ENCODE measurements around the gene C6orf89. TPM values are rescaled to one million over a fixed set of nuclear protein-coding genes. Genes with fewer than 3 reads are reported as not detected.
"Not testable (repeated sequence)": the region's sequence is repeated elsewhere in the genome, so short reads cannot be mapped to it uniquely, and the experiment has no call there.

Gene C6orf89
- total RNA-seq, 2 experiments from 2014 or later, result 40.0 to 41.1 TPM

DNA sequence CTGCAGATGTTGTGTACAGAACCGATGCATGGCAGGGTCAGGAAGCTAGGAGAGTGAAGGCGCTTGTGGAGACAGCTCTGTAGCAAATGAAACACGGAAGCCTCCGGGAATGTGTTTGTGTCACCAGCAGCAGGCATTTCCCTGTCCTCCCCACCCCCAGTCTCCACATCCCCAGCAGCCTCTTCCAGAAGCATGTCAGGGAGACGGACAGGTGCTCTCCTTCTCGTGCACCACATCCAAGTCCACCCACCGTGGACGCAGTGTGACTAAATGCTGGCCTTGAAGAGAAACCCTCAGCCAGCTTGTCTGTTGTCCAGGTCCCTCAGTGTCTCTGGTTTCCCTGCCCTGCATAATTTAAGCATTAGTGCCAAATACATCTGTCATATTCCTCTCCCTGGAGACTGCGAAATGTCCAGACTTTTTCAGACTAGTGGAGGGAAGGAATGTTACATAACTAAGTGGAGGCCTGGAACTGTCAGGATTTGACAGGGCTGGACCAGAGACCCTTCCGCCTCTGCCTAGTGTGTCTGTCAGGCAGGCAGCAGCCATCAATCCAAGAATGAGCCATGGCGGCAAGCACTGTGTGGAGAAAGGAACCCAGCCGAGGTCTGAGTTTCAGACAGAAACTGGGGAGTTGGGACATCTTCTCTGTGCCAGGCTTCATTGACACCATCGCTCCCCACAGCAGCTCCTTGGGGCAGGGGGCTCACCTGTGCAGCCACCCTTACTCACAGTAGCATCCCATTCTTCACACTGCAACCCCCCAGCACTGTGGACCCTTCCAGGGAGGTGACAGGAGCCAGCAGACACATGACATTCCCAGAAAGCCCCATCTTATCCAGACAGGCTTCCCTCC is 42.2 kb downstream of the C6orf89 start:
- ATAC-seq (no peak), DNase-seq (no peak)
- peaks cover 33% of the 10 kb centered on the region for H3K4me1 Mint-ChIP-seq (ENCODE audit: low read depth)
- H3K4me3 Mint-ChIP-seq, result no peak overlapping the region
- no peaks in the 10 kb centered on the region for H3K9me3 Mint-ChIP-seq (ENCODE audit: insufficient read depth)
- H3K27ac Mint-ChIP-seq, result no peak overlapping the region
- ChIA-PET POLR2A (interaction anchor here (0.6 to 1.6 kb wide), 3 partner anchors 9 to 19 kb away, joined by 3 read pairs; no protein-coding TSS in a partner anchor), CTCF (interaction anchor here (1.2 to 2.9 kb wide), 5 partner anchors 10 to 90 kb away, joined by 3 to 12 read pairs (median 4); partner anchors contain the start of gene C6orf89)
- H3K36me3 Mint-ChIP-seq (ENCODE audit: low read depth), result peaks cover 16% of the 10 kb centered on the region
- H3K27me3 Mint-ChIP-seq (ENCODE audit: low read depth), result no peaks in the 10 kb centered on the region

DNA sequence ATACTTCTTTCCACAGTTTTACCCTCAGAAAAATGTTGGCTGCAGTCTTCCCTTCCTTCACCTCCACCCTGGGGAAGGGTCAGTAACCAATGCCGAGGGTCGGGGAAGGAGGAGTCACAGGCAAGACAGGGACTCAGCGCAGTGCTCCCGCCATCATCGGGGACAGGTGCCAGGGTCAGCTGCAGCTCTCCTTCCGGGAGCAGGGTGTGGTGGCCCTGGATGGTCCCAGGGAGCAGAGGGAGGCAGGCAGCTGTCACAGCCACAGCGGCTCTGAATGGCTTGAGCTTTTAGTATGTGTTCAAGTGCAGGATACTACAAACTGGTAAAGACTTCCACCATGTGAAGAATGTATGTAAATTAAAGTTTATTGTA is 42.8 kb downstream of the C6orf89 start:
- Mint-ChIP-seq H3K4me1 (ENCODE audit: low read depth) (peaks cover 31% of the 10 kb centered on the region), H3K4me3 (no peak overlapping the region), H3K36me3 (ENCODE audit: low read depth) (peaks cover 16% of the 10 kb centered on the region), H3K9me3 (ENCODE audit: insufficient read depth) (no peaks in the 10 kb centered on the region), H3K27ac (no peak overlapping the region), H3K27me3 (ENCODE audit: low read depth) (no peaks in the 10 kb centered on the region)
- no peak for ATAC-seq
- ChIA-PET POLR2A (interaction anchor here (0.5 to 1.6 kb wide), 2 partner anchors 9 to 69 kb away, joined by 3 to 4 read pairs; no protein-coding TSS in a partner anchor), CTCF (no interaction called here)
- DNase-seq, result no peak

DNA sequence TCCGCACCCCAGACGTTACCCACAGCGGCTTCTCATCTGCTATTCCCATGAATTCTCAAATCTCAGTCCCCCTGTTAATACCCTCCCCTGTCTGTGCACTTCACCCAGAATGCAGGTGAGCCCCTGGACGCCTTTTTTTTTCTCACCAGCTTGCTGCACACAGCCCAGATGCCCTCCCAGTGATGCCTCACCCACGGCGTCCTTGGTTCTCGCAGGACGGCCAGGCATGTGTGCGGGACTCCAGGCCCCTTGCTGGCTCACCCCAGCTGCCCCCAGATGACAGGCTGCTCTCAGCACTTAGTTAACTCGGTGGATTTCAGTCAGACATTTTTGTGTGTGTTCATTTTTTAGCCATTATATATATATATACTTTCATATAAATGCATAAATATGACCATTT is 43.4 kb downstream of the C6orf89 start:
- CTCF ChIA-PET, result no interaction called here

DNA sequence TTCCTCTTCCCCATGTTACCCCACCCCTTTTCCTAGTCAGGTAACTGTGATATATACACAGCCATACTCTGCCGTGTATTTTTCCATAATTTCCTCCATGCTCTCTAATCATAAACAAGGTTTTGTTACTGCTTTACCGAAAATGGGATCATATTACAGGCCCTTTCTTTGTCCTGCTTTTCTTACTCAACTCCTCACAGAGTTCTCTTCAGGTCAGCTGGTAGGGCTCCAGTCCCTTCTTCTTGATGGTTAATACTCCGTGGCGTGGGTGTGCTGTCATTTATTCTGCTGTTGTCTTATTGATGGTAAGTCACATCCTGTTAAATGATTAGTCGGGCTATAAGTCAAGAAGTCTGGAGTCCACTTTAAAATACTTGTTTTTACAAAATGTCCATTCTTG is 43.9 kb downstream of the C6orf89 start:
- no peak for DNase-seq
- ChIA-PET POLR2A (no interaction called here), CTCF (no interaction called here)
- Mint-ChIP-seq H3K36me3 (ENCODE audit: low read depth) (peaks cover 9% of the 10 kb centered on the region), H3K9me3 (ENCODE audit: insufficient read depth) (no peaks in the 10 kb centered on the region), H3K27ac (no peak overlapping the region), H3K27me3 (ENCODE audit: low read depth) (no peaks in the 10 kb centered on the region), H3K4me3 (no peak overlapping the region), H3K4me1 (ENCODE audit: low read depth) (peaks cover 22% of the 10 kb centered on the region)
- ATAC-seq, result no peak

More for the DNA sequence above, 43.4 kb downstream of the C6orf89 start:
- no peak overlapping the region for H3K4me3 Mint-ChIP-seq
- no peak for ATAC-seq
- peaks cover 13% of the 10 kb centered on the region for H3K36me3 Mint-ChIP-seq (ENCODE audit: low read depth)
- POLR2A ChIA-PET, result interaction anchor here (0.5 to 1.6 kb wide), 2 partner anchors 8 to 68 kb away, joined by 3 to 4 read pairs; no protein-coding TSS in a partner anchor
- no peaks in the 10 kb centered on the region for H3K27me3 Mint-ChIP-seq (ENCODE audit: low read depth)
- no peak for DNase-seq
- no peak overlapping the region for H3K27ac Mint-ChIP-seq
- H3K9me3 Mint-ChIP-seq (ENCODE audit: insufficient read depth), result no peaks in the 10 kb centered on the region
- peaks cover 27% of the 10 kb centered on the region for H3K4me1 Mint-ChIP-seq (ENCODE audit: low read depth)

DNA sequence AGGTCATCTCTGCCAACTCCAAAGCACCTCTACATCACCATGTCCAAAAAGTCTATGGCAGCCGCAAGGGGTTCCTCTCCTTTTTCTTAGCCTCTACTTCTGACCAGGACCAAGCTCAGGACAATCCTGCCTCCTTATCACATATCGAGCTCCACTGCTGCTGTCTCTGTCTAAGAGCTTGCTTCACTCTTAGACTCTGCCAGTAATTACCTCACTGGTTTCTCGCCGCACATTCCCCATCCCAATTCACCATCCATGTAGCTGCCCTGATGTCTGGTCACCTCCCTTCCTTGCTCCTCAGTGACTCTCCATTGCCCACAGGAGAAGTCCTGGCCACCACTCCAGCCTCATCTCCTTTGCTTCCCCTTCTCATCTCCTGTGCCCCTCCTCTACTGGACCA is 44.7 kb downstream of the C6orf89 start:
- CTCF ChIA-PET, result no interaction called here
- Mint-ChIP-seq H3K9me3 (ENCODE audit: insufficient read depth) (no peaks in the 10 kb centered on the region), H3K27me3 (ENCODE audit: low read depth) (peaks cover 3% of the 10 kb centered on the region), H3K4me1 (ENCODE audit: low read depth) (peaks cover 18% of the 10 kb centered on the region), H3K36me3 (ENCODE audit: low read depth) (peaks cover 5% of the 10 kb centered on the region), H3K27ac (no peak overlapping the region), H3K4me3 (no peak overlapping the region)
- no peak for ATAC-seq
- POLR2A ChIA-PET, result interaction anchor here (0.6 kb wide), 1 partner anchor 13 kb away, joined by 3 read pairs; no protein-coding TSS in a partner anchor
- no peak for DNase-seq

DNA sequence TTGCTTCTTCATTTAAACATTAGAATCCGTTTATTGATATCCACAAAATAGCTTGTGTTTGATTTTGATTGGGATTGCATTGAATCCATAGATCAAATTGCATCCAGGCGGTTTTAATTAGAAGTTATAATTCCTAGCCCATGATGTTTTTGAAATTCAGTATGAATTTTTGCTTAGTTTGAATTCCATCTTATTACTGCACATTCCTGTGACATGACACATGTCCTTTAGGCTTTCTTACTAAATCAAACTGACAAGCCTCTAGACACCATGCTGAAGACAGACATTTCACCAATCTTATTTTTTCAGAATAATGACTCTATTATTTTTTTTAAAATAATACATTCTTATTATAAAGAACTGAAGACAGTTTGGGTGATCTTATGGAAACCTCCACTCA is 47.4 kb downstream of the C6orf89 start:
- Mint-ChIP-seq H3K36me3 (ENCODE audit: low read depth) (no peaks in the 10 kb centered on the region), H3K27ac (no peak overlapping the region), H3K9me3 (ENCODE audit: insufficient read depth) (no peaks in the 10 kb centered on the region), H3K4me1 (ENCODE audit: low read depth) (peaks cover 8% of the 10 kb centered on the region), H3K4me3 (no peak overlapping the region), H3K27me3 (ENCODE audit: low read depth) (peaks cover 4% of the 10 kb centered on the region)
- ATAC-seq (no peak), DNase-seq (no peak)
- CTCF ChIA-PET, result interaction anchor here (0.8 to 1.1 kb wide), 2 partner anchors 46 to 85 kb away, joined by 3 read pairs; no protein-coding TSS in a partner anchor
- POLR2A ChIA-PET, result no interaction called here

DNA sequence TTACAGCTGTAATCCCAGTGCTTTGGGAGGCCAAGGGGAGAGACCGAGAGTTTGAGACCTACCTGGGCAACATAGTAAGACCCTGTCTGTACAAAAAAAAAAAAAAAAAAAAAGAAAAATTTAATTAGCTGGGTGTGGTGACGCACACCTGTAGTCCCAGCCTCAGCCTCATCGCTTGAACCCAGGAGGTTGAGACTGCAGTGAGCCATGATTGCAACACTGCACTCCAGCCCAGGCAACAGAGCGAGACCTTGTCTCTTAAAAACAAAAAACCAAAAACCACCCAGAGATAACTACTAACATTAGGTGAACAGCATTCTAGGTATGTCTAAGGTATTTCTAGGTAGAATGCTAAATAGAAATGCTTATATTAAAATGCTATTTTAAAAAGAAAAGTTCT is 47.8 kb downstream of the C6orf89 start:
- Mint-ChIP-seq H3K4me3 (no peak overlapping the region), H3K27me3 (ENCODE audit: low read depth) (peaks cover 4% of the 10 kb centered on the region), H3K9me3 (ENCODE audit: insufficient read depth) (no peaks in the 10 kb centered on the region), H3K4me1 (ENCODE audit: low read depth) (peaks cover 8% of the 10 kb centered on the region), H3K36me3 (ENCODE audit: low read depth) (no peaks in the 10 kb centered on the region), H3K27ac (no peak overlapping the region)
- CTCF ChIA-PET, result interaction anchor here (0.8 kb wide), 1 partner anchor 46 kb away, joined by 3 read pairs; no protein-coding TSS in a partner anchor
- DNase-seq (no peak), ATAC-seq (no peak)
- POLR2A ChIA-PET, result no interaction called here

DNA sequence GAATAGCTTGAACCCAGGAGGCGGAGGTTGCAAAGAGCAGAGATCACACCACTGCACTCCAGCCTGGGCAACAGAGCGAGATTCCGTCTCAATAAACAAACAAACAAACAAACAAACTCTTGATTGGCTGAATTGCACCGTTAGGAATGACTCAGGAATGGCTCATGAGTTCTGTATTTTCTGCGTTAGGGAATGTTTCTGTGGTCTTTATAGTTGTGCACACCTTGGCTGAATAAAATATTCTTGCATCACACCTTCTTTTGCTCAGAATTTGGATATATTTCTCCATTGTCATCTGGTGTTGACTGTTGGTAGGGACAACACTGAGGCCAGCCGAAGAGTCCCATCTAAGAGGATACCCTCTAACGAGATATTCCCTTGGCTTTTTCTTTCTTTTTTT is 49.1 kb downstream of the C6orf89 start:
- Mint-ChIP-seq H3K36me3 (ENCODE audit: low read depth) (no peaks in the 10 kb centered on the region), H3K27me3 (ENCODE audit: low read depth) (peaks cover 4% of the 10 kb centered on the region), H3K9me3 (ENCODE audit: insufficient read depth) (no peaks in the 10 kb centered on the region), H3K27ac (no peak overlapping the region), H3K4me3 (no peak overlapping the region), H3K4me1 (ENCODE audit: low read depth) (peaks cover 8% of the 10 kb centered on the region)
- no peak for ATAC-seq
- DNase-seq, result no peak
- POLR2A ChIA-PET, result no interaction called here
- CTCF ChIA-PET, result no interaction called here

DNA sequence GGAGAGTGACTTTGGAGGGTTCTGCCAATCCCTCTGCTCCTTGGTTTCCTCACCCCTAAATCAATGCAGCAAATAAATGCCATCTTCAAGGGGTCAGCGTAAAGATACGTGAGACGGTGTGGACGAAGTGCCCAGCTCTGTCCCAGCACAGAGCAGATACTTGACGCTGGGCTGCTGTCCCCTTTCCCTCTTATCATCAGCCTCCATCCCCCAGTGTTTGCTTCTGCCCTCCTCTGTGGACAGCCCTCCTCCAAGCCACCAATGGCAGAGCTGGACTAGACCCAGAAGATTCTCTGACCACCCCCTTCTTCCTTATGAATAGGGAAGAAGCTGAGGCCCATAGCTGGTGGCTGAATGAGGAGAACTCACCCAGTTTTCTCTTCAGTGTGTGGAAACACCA is 51.1 kb downstream of the C6orf89 start:
- POLR2A ChIA-PET, result interaction anchor here (1.2 kb wide), 1 partner anchor 9 kb away, joined by 3 read pairs; no protein-coding TSS in a partner anchor

DNA sequence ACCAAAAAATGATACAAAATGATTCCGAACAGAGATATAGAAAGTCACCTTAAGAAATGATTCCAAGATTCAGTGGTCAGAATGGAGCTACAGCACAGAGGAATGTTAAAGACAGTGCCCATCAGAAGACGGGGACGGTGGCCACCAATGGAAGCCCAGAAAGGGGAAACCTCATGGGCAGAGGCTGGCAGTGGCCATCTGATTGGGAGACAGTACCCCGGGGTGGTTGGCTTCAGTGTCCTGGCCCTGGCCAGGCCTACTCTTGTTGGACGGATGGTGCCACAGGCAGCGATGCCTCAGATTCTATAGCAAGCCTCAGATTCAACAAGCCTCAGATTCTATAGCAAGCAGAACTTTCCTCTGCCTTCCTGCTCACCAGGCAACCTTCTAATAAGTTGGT is 52.1 kb downstream of the C6orf89 start:
- peaks cover 8% of the 10 kb centered on the region for H3K4me1 Mint-ChIP-seq (ENCODE audit: low read depth)
- POLR2A ChIA-PET, result interaction anchor here (1.2 kb wide), 1 partner anchor 10 kb away, joined by 3 read pairs; no protein-coding TSS in a partner anchor
- no peak for ATAC-seq
- DNase-seq, result no peak
- no peaks in the 10 kb centered on the region for H3K36me3 Mint-ChIP-seq (ENCODE audit: low read depth)
- H3K27me3 Mint-ChIP-seq (ENCODE audit: low read depth), result peaks cover 10% of the 10 kb centered on the region
- H3K4me3 Mint-ChIP-seq, result no peak overlapping the region
- H3K9me3 Mint-ChIP-seq (ENCODE audit: insufficient read depth), result no peaks in the 10 kb centered on the region
- H3K27ac Mint-ChIP-seq, result no peak overlapping the region
- CTCF ChIA-PET, result interaction anchor here (1.5 kb wide), 1 partner anchor 41 kb away, joined by 3 read pairs; no protein-coding TSS in a partner anchor

More for the DNA sequence above, 51.1 kb downstream of the C6orf89 start:
- CTCF ChIA-PET, result interaction anchor here (0.6 to 1.5 kb wide), 4 partner anchors 23 to 299 kb away, joined by 3 read pairs; no protein-coding TSS in a partner anchor
- DNase-seq, result no peak
- ATAC-seq, result no peak
- H3K27me3 Mint-ChIP-seq (ENCODE audit: low read depth), result peaks cover 9% of the 10 kb centered on the region
- H3K27ac Mint-ChIP-seq, result no peak overlapping the region
- no peak overlapping the region for H3K4me3 Mint-ChIP-seq
- no peaks in the 10 kb centered on the region for H3K36me3 Mint-ChIP-seq (ENCODE audit: low read depth)
- peaks cover 8% of the 10 kb centered on the region for H3K4me1 Mint-ChIP-seq (ENCODE audit: low read depth)
- no peaks in the 10 kb centered on the region for H3K9me3 Mint-ChIP-seq (ENCODE audit: insufficient read depth)

DNA sequence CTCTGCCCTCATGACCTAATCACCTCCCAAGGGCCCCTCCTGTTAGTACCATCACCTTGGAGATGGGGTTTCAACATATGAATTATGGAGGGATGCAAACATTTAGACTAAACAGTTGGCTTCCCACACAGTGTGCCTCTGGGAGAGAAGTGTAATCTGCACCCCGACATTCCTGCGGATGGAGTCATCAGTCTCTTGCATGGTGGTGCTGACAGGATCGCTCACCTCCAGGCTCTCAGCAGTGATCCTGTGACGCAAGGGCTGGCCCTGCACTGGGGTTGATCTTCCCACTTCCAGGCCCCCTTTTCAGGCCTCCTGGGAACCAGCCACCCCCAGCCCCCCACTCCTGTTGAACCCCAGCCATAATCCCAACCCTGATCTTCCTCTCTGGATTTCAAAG is 52.8 kb downstream of the C6orf89 start:
- H3K27ac Mint-ChIP-seq, result no peak overlapping the region
- ATAC-seq, result no peak
- no peak overlapping the region for H3K4me3 Mint-ChIP-seq
- ChIA-PET CTCF (no interaction called here), POLR2A (no interaction called here)
- peaks cover 11% of the 10 kb centered on the region for H3K4me1 Mint-ChIP-seq (ENCODE audit: low read depth)
- no peaks in the 10 kb centered on the region for H3K36me3 Mint-ChIP-seq (ENCODE audit: low read depth)
- peaks cover 14% of the 10 kb centered on the region for H3K27me3 Mint-ChIP-seq (ENCODE audit: low read depth)
- H3K9me3 Mint-ChIP-seq (ENCODE audit: insufficient read depth), result no peaks in the 10 kb centered on the region
- no peak for DNase-seq

DNA sequence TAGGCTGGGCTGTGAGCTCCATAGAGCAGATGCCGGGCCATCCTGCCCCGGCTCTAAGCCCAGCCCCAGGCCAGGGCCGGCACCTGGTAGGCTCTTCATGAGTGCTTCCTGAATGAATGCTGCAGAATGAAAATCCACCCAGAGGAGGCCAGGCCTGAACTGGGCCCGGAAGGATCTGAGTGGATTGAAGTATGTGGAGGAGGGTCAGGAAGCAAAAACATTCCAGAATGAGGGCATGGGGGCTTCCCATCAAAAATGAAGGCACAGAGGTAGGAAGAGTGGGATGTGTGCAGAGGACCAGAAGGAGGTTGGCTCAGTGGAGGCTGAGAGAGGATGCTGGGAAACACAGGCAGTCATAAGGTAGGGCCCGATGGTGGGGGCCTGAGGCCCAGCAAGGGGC is 53.3 kb downstream of the C6orf89 start:
- H3K36me3 Mint-ChIP-seq (ENCODE audit: low read depth); ATAC-seq; DNase-seq; CTCF ChIA-PET; H3K4me3 Mint-ChIP-seq; H3K27ac Mint-ChIP-seq; H3K4me1 Mint-ChIP-seq (ENCODE audit: low read depth); POLR2A ChIA-PET; H3K9me3 Mint-ChIP-seq (ENCODE audit: insufficient read depth): not testable (repeated sequence)
- H3K27me3 Mint-ChIP-seq (ENCODE audit: low read depth), result peaks cover 14% of the 10 kb centered on the region

Measured in activated CD8-positive, alpha-beta T cell treated with anti-CD3 and anti-CD28 coated beads, Interleukin-2, amount 10 ng/mL, durations not matched to agents 7 days and 5 days (primary cell).